ENCODE data around the gene MGAT2. TPM values are rescaled to one million over a fixed set of nuclear protein-coding genes. Genes with fewer than 3 reads are reported as not detected.

Gene MGAT2
- total and polyA plus RNA-seq, 9 of the 15 experiments (the other 6 are each of a cell fraction or from before 2014, with no cell fraction given): 0.03 to 33.3 (median 24.6) TPM; not detected in 1

DNA sequence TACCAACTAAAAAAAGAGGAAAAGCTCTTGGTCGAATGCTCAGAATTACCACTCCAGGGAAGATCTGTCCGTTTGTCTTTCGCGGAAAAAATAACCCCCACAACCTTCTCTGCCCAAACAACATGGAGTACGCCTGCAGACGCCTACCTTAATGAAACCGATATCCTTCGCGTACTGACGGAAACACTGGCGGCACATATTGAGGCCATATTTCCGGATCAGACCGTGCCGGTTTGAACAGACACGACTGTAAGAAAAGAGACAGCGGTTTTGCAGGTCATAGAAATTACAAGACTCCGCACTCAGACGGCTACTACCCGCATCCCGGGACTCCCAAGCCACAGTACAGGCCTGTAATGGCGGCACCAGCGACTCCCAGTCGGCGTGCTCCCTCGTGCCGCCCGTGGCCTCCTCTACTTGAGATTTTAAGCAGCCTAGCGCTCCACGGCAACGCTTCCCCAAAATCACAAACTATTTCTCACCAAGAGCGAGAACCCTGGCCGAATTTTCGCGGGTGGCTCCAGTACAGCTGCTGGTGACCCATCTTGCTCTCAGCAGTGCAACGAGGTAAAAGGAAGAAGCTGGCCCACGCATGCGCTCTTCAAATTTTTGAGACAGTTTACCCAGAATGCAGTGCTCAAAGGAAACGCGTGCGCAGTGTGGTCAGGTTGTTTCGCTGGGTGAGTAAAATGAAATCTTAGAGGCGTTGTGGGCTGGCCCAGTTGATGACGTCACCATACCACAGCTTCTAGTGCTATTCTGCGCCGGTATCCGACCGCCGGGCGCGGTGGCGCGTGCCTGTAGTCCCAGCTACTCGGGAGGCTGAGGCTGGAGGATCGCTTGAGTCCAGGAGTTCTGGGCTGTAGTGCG lies 34.6 kb upstream of the MGAT2 start, which contains the start of gene RPS29 (continued):
- TF ChIP-seq, protein P1, sequence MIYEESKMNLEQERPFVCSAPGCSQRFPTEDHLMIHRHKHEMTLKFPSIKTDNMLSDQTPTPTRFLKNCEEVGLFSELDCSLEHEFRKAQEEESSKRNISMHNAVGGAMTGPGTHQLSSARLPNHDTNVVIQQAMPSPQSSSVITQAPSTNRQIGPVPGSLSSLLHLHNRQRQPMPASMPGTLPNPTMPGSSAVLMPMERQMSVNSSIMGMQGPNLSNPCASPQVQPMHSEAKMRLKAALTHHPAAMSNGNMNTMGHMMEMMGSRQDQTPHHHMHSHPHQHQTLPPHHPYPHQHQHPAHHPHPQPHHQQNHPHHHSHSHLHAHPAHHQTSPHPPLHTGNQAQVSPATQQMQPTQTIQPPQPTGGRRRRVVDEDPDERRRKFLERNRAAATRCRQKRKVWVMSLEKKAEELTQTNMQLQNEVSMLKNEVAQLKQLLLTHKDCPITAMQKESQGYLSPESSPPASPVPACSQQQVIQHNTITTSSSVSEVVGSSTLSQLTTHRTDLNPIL (CRISPR knock-in tag; IDR thresholded peaks at IDR 0.05): no peak
- TF ChIP-seq ILK (tag; IDR thresholded peaks at IDR 0.05; ENCODE audit: borderline replicate concordance, low read depth): no peak
- TF ChIP-seq, protein P2, sequence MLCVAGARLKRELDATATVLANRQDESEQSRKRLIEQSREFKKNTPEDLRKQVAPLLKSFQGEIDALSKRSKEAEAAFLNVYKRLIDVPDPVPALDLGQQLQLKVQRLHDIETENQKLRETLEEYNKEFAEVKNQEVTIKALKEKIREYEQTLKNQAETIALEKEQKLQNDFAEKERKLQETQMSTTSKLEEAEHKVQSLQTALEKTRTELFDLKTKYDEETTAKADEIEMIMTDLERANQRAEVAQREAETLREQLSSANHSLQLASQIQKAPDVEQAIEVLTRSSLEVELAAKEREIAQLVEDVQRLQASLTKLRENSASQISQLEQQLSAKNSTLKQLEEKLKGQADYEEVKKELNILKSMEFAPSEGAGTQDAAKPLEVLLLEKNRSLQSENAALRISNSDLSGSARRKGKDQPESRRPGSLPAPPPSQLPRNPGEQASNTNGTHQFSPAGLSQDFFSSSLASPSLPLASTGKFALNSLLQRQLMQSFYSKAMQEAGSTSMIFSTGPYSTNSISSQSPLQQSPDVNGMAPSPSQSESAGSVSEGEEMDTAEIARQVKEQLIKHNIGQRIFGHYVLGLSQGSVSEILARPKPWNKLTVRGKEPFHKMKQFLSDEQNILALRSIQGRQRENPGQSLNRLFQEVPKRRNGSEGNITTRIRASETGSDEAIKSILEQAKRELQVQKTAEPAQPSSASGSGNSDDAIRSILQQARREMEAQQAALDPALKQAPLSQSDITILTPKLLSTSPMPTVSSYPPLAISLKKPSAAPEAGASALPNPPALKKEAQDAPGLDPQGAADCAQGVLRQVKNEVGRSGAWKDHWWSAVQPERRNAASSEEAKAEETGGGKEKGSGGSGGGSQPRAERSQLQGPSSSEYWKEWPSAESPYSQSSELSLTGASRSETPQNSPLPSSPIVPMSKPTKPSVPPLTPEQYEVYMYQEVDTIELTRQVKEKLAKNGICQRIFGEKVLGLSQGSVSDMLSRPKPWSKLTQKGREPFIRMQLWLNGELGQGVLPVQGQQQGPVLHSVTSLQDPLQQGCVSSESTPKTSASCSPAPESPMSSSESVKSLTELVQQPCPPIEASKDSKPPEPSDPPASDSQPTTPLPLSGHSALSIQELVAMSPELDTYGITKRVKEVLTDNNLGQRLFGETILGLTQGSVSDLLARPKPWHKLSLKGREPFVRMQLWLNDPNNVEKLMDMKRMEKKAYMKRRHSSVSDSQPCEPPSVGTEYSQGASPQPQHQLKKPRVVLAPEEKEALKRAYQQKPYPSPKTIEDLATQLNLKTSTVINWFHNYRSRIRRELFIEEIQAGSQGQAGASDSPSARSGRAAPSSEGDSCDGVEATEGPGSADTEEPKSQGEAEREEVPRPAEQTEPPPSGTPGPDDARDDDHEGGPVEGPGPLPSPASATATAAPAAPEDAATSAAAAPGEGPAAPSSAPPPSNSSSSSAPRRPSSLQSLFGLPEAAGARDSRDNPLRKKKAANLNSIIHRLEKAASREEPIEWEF (CRISPR knock-in tag; IDR thresholded peaks at IDR 0.05): no peak
- TF ChIP-seq WHSC1 (IDR thresholded peaks at IDR 0.05; ENCODE audit: low read length): no peak
- TF ChIP-seq IFI16 (CRISPR knock-in tag; IDR thresholded peaks at IDR 0.05): no peak
- TF ChIP-seq, protein P3, sequence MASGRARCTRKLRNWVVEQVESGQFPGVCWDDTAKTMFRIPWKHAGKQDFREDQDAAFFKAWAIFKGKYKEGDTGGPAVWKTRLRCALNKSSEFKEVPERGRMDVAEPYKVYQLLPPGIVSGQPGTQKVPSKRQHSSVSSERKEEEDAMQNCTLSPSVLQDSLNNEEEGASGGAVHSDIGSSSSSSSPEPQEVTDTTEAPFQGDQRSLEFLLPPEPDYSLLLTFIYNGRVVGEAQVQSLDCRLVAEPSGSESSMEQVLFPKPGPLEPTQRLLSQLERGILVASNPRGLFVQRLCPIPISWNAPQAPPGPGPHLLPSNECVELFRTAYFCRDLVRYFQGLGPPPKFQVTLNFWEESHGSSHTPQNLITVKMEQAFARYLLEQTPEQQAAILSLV (tag; IDR thresholded peaks at IDR 0.05): no peak
- no peak for TF ChIP-seq NCOA4 (IDR thresholded peaks at IDR 0.05; ENCODE audit: partially characterized antibody)
- TF ChIP-seq, protein P4, sequence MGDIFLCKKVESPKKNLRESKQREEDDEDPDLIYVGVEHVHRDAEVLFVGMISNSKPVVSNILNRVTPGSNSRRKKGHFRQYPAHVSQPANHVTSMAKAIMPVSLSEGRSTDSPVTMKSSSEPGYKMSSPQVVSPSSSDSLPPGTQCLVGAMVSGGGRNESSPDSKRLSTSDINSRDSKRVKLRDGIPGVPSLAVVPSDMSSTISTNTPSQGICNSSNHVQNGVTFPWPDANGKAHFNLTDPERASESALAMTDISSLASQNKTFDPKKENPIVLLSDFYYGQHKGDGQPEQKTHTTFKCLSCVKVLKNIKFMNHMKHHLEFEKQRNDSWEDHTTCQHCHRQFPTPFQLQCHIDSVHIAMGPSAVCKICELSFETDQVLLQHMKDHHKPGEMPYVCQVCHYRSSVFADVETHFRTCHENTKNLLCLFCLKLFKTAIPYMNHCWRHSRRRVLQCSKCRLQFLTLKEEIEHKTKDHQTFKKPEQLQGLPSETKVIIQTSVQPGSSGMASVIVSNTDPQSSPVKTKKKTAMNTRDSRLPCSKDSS (IDR thresholded peaks at IDR 0.05; ENCODE audit: low read depth, partially characterized antibody): no peak
- no peak for TF ChIP-seq ZNF224 (CRISPR knock-in tag; IDR thresholded peaks at IDR 0.05)
- no peak for TF ChIP-seq ZNF133 (CRISPR knock-in tag; IDR thresholded peaks at IDR 0.05)
- peak; percentile 53; the same call in 1 of the 2 replicates for TF ChIP-seq MBD2 (IDR thresholded peaks at IDR 0.05; ENCODE audit: borderline replicate concordance, low read depth)
- TF ChIP-seq, protein P5, sequence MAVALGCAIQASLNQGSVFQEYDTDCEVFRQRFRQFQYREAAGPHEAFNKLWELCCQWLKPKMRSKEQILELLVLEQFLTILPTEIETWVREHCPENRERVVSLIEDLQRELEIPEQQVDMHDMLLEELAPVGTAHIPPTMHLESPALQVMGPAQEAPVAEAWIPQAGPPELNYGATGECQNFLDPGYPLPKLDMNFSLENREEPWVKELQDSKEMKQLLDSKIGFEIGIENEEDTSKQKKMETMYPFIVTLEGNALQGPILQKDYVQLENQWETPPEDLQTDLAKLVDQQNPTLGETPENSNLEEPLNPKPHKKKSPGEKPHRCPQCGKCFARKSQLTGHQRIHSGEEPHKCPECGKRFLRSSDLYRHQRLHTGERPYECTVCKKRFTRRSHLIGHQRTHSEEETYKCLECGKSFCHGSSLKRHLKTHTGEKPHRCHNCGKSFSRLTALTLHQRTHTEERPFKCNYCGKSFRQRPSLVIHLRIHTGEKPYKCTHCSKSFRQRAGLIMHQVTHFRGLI (CRISPR knock-in tag; IDR thresholded peaks at IDR 0.05): no peak
- no peak for TF ChIP-seq ZNF408 (CRISPR knock-in tag; IDR thresholded peaks at IDR 0.05; ENCODE audit: low read depth)
- TF ChIP-seq ZNF263 (CRISPR knock-in tag; IDR thresholded peaks at IDR 0.05; ENCODE audit: borderline replicate concordance): no peak
- peak; percentile 37 for TF ChIP-seq BDP1 (IDR thresholded peaks at IDR 0.05; ENCODE audit: insufficient read depth, insufficient read length)
- TF ChIP-seq STAG1 (CRISPR knock-in tag; IDR thresholded peaks at IDR 0.05; ENCODE audit: borderline replicate concordance): no peak

Data from K562 (cell line).